A673 (cell line): ENCODE results near the gene EPHB3.

Experiments
- EZH2 ChIP-seq: fragments of 200-600 bp; sonication (generic); IDR thresholded peaks from 2 replicates; pipeline ENCODE4 v1.6.1; 2017; ENCODE audit warnings: borderline replicate concordance, low read depth, mild to moderate bottlenecking, mixed read lengths, antibody characterized with exemption, low read length; ENCODE audit not compliant: poor library complexity, severe bottlenecking
- TF ChIP-seq, protein P1 (sequence below): fragments of 300-800, 200-600 bp; sonication (generic); conservative IDR thresholded peaks from 2 replicates; pipeline ENCODE4 v1.5.1; 2017; ENCODE audit warnings: low read depth, mild to moderate bottlenecking, antibody characterized with exemption, low read length, moderate library complexity, mixed read lengths

DNA sequence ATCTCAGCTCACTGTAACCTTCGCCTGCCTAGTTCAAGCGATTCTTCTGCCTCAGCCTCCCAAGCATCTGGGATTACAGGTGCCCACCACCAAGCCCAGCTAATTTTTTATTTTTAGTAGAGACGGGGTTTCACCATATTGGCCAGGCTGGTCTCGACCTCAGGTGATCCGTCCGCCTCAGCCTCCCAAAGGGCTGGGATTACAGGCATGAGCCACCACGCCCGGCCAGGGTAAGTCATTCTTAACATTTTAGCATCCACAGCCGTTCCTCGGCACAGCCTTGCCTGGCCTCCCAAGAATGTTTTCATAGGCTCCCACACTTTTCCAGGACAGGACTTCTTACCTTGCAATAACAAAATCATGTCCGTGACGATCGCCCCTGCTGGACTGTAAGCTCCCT, 8.7 kb upstream of the EPHB3 start:
- TF ChIP-seq, protein P1, sequence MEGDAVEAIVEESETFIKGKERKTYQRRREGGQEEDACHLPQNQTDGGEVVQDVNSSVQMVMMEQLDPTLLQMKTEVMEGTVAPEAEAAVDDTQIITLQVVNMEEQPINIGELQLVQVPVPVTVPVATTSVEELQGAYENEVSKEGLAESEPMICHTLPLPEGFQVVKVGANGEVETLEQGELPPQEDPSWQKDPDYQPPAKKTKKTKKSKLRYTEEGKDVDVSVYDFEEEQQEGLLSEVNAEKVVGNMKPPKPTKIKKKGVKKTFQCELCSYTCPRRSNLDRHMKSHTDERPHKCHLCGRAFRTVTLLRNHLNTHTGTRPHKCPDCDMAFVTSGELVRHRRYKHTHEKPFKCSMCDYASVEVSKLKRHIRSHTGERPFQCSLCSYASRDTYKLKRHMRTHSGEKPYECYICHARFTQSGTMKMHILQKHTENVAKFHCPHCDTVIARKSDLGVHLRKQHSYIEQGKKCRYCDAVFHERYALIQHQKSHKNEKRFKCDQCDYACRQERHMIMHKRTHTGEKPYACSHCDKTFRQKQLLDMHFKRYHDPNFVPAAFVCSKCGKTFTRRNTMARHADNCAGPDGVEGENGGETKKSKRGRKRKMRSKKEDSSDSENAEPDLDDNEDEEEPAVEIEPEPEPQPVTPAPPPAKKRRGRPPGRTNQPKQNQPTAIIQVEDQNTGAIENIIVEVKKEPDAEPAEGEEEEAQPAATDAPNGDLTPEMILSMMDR = no peak
- no peak for TF ChIP-seq EZH2
